Measurements from ENCODE around the gene CKAP4.

The CKAP4 gene

GRCh38 chr12:106229036-106229591 lies 18.7 kb downstream of the CKAP4 start:
- no peak overlapping the region for H3K27ac ChIP-seq
- TF ChIP-seq CTCF (IDR thresholded peaks at IDR 0.05) (no peak), ZFX (IDR thresholded peaks at IDR 0.05; ENCODE audit: borderline replicate concordance) (no peak)

- no peak for TF ChIP-seq CTCF (IDR thresholded peaks at IDR 0.05)
- no peak for TF ChIP-seq ZFX (IDR thresholded peaks at IDR 0.05; ENCODE audit: borderline replicate concordance)
- no peak overlapping the region for H3K27ac ChIP-seq
These were observed 19.5 kb downstream of the CKAP4 start for GRCh38 chr12:106228320-106228710.

GRCh38 chr12:106227641-106228319 lies 20.0 kb downstream of the CKAP4 start:
- TF ChIP-seq CTCF (IDR thresholded peaks at IDR 0.05) (no peak), ZFX (IDR thresholded peaks at IDR 0.05; ENCODE audit: borderline replicate concordance) (no peak)

GRCh38 chr12:106226884-106227640 lies 20.8 kb downstream of the CKAP4 start:
- no peak for TF ChIP-seq ZFX (IDR thresholded peaks at IDR 0.05; ENCODE audit: borderline replicate concordance)
- peak; percentile 84 for TF ChIP-seq CTCF (IDR thresholded peaks at IDR 0.05)
- H3K27ac ChIP-seq: no peak overlapping the region

More at GRCh38 chr12:106227641-106228319, 20.0 kb downstream of the CKAP4 start:
- no peak overlapping the region for H3K27ac ChIP-seq

- TF ChIP-seq CTCF (IDR thresholded peaks at IDR 0.05) (peak; percentile 81), ZFX (IDR thresholded peaks at IDR 0.05; ENCODE audit: borderline replicate concordance) (no peak)
- no peak overlapping the region for H3K27ac ChIP-seq
These were observed 23.5 kb downstream of the CKAP4 start for GRCh38 chr12:106224355-106224706.

GRCh38 chr12:106223485-106224354 lies 24.1 kb downstream of the CKAP4 start:
- no peak overlapping the region for H3K27ac ChIP-seq
- TF ChIP-seq ZFX (IDR thresholded peaks at IDR 0.05; ENCODE audit: borderline replicate concordance) (no peak), CTCF (IDR thresholded peaks at IDR 0.05) (peak; percentile 100)

Data from 22Rv1 (cell line).